ENCODE results near the gene PDE6C.
A peak's percentile ranks its signal among the peaks of the same experiment; 100 is the strongest.
"Not testable (repeated sequence)": the region's sequence is repeated elsewhere in the genome, so short reads cannot be mapped to it uniquely, and the experiment has no call there.

The PDE6C gene

DNA sequence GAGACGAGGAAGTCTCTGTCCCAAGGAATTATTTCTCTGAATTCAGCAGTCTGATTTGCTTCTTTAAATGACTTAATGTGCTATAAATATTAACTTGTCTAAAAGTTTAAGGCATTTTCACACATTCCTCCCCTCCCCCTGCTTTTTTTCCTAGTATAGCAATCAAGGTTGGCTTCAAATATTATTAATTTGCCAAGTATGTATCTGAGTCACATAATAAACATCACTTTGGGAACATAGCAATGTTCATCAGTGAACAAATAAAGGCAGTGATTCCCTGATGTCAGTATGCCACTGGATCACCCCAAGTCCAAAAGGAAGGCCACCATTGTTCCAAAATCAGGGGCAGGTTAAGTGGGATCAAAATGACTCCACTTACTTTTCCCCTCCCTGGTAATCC lies 40.5 kb downstream of the PDE6C start:
- no peak for DNase-seq

GRCh38 chr10:93654201-93654600 lies 41.9 kb downstream of the PDE6C start:
- no peak for DNase-seq

- DNase-seq, result no peak
Observed at GRCh38 chr10:93656155-93656554, 43.8 kb downstream of the PDE6C start.

- no peak for DNase-seq
Observed at GRCh38 chr10:93657757-93658156, 45.4 kb downstream of the PDE6C start.

GRCh38 chr10:93666030-93666429 lies 53.7 kb downstream of the PDE6C start:
- DNase-seq, result no peak

- no peak for DNase-seq
Observed at GRCh38 chr10:93667795-93668194, 55.5 kb downstream of the PDE6C start.

- DNase-seq, result no peak
Observed at GRCh38 chr10:93670372-93670771, 58.0 kb downstream of the PDE6C start.

GRCh38 chr10:93671042-93671441 lies 58.7 kb downstream of the PDE6C start:
- DNase-seq, result no peak

GRCh38 chr10:93672022-93672678 lies 59.8 kb downstream of the PDE6C start:
- DNase-seq, result no peak

DNA sequence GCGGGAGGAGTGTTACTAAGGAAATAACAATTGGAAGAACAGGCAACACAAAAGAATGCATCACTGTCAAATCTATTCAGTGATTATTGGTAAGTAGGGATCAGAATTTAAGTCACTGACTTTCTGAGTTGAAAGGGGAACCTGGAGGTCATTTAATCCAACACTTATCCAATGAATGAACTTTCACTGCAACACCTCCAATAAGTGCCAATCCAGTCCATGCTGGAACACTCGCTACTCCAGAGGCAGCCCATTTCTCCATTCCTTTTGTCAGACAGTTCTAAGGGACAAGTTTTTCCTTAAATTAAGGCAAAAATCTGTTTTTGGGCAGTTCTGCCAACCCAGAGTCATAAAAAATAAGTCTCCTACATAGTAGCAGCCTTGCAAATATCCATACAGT lies 60.6 kb downstream of the PDE6C start:
- no peak for DNase-seq

- peak; percentile 2 for DNase-seq
Observed at GRCh38 chr10:93673791-93674190, 61.5 kb downstream of the PDE6C start.

- DNase-seq, result no peak
Observed at GRCh38 chr10:93678386-93678785, 66.0 kb downstream of the PDE6C start.

DNA sequence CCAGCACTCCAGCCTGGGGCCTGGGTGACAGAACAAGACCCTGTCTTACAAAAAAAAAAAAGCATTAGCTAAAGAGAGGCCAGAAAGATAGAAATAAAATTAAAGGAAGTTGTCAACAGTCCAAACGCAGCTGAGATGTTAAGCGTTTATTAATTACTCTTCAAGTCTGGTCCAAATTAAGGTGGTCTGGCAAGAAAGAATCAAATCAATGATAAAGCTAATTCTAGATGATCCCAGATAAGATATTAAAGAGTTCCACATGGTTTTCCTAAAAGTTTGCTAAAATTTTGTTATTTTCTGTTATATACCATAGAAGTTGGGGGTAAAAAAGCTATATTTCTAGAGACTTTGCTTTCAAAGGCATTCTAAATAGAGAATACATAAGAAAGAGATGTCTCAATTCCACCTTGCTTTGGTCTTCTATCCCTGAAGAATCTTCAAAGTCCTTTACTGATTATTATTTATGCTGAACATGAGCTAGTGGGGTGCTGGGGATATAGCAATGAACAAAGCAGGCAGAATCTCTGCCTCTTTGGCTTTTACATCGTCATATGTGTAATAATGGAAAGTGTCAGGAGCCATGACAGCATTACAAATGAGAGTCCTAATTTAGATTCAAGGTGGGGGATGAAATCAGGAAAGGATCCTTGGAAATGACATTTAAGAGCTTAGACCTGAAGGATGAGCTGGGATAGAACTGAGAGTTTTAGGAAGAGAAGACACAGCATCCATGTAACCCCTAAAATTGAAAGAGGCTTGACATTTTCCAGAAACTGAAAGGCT lies 66.7 kb downstream of the PDE6C start:
- no peak for DNase-seq

DNA sequence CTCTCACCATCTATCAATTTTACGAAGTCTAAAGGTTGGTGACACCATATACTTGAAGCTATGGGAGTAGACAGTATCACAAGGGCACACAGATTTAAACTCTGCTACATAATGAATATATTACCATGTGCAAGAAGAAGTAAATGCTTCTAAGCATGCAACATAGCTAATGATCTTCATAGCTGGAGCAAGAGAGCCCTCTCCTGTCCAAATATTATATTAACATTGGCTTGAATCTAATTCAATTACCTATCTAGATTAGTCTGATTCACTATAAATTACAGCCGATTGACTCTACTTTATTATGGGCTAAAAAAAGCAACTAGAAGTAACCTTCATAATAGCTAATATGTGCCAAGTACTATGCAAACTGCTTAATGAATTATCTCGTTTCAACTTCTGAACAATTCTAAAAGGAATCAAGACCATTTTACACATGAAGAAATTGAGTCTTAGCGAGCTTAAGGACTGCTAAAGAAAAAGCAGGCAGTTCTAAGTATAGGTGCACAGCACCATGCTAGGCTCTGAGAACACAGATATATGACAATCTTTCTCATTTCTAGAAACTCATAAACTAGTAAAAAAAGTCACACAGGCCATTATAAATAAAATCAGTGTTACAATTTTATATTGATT lies 68.2 kb downstream of the PDE6C start:
- DNase-seq, result peak; percentile 19

- no peak for DNase-seq
Observed at GRCh38 chr10:93687737-93688136, 75.4 kb downstream of the PDE6C start.

- DNase-seq, result no peak
Observed at GRCh38 chr10:93695740-93696139, 83.4 kb downstream of the PDE6C start.

DNA sequence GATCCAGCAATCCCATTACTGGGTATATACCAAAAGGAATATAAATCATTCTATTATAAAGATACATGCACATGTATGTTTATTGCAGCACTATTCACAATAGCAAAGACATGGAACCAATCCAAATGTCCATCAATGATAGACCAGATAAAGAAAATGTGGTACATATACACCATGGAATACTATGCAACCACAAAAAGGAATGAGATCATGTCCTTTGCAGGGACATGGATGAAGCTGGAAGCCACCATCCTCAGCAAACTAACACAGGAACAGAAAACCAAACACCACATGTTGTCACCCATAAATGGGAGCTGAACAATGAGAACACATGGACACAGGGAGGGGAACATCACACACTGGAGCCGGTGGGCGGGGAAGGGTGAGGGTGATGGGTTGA lies 84.2 kb downstream of the PDE6C start:
- not testable (repeated sequence) for DNase-seq

- no peak for DNase-seq
Observed at GRCh38 chr10:93697207-93697606, 84.9 kb downstream of the PDE6C start.

DNA sequence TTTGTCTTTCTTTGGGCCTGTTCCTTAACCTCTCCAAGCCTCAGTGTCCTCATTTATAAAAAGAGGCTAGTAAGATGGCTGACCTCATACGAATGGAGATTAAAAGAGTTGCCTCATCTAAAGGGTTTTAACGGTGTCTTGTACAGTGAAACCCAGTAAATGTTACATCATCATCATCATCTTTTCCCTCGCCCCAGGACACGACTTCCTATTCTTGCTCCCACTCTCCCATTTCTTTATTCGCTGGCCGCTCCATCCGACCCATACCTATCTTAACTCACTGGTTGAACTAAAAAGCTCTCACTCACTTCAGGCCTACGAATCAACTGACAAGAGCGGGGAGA lies 89.5 kb downstream of the PDE6C start:
- DNase-seq, result no peak

DNA sequence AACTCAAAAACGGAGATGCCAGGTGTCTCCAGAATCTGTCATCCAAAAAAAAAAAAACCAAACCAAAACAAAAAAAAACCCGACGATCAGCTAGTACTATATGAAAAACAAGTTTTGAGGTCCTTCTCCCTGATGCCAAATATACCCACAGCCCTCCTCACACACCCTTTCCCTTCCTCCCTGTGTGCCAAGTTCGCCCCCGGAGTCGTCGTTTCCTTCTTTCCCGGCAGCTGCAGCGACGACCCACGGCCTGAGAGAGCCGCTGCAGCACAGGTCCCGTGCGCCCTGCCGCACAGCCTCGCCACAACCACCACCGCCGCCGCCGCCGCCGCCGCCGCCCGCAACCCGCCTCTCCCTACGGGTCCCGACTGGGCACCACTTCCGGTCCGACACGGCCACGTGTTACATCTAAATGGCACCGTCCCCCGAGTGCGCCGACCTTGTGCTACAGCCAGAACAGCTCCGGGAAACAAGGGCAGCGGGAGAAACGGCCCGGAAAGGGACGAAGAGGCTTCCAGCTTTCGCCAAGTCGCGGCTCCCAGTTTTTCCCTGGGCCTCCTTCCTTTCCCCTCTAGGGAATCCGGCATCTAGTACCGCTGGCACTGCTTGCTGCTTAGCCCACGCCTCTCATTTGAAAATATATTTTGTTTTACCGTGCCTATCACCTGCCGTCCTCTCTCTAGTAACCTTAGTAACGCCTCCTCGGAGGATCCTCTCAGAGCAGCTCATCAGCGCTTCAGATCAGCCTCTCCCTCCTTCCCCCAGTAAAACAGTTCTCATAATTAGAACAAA lies 90.1 kb downstream of the PDE6C start, which contains the start of gene FRA10AC1:
FRA10AC1 (minus strand) TSS at position 383 of the 792 bp plus-strand sequence. CDS start 2,486 bp downstream, outside the sequence.
- DNase-seq, result peak; percentile 74

DNA sequence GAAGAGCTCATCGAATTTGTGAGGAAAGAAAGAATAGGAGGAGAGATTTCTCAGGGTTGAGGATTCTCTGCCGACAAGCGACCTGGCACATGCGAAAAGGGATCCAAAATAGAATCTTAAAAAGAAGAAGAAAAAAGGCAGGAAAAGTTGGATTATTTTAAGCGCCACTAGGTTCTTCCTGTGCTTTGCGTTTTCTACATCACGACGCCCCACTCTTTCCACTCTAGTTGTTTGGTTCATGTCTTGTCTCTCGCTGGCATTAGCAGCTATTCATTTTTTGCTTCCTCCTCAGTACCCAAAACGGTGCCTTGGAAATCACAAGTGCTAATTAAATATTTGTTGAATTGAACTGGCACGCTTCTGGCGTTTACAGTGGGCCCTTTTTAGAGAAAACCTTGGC lies 90.7 kb downstream of the PDE6C start:
- no peak for DNase-seq

- no peak for DNase-seq
Observed at GRCh38 chr10:93703841-93704240, 91.5 kb downstream of the PDE6C start.

DNA sequence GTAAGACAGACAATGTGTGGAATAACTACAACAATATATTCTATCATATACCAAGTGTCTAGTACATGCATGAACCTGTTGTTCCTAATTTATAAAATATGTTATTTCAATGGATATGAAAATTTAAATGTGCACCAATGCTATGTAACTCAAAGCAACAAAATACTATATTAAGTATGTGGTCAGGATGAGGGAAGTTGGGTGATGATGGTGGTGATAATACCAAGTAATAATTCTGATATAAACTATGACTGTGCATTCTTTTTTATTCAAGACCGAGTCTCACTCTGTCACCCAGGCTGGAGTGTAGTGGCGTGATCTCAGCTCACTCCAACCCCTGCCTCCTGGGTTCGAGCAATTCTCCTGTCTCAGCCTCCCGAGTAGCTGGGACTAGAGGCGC lies 92.1 kb downstream of the PDE6C start:
- no peak for DNase-seq

Measured in KG1 (cell line).